NCI-H526 (cell line): ENCODE results near the gene MEP1B.
"Not testable (repeated sequence)": the region's sequence is repeated elsewhere in the genome, so short reads cannot be mapped to it uniquely, and the experiment has no call there.

Source experiments
- DNase-seq, 2 experiments: peaks; one replicate each; lab custom pipeline; 2025; lab: John Stamatoyannopoulos, UW

The MEP1B gene

GRCh38 chr18:32209685-32210445 is 20.0 kb downstream of the MEP1B start:
- DNase-seq = no peak

GRCh38 chr18:32213693-32214092 is 23.9 kb downstream of the MEP1B start:
- no peak for DNase-seq

- DNase-seq = no peak
Measured at GRCh38 chr18:32216390-32216789, 26.6 kb downstream of the MEP1B start.

GRCh38 chr18:32219431-32220018 is 29.7 kb downstream of the MEP1B start:
- DNase-seq = no peak

- DNase-seq = not testable (repeated sequence)
Measured at GRCh38 chr18:32233348-32233747, 43.5 kb downstream of the MEP1B start.

GRCh38 chr18:32237049-32237448 is 47.2 kb downstream of the MEP1B start:
- DNase-seq = no peak

- no peak for DNase-seq
Measured at GRCh38 chr18:32238635-32239268, 48.9 kb downstream of the MEP1B start.

GRCh38 chr18:32242395-32242794 is 52.6 kb downstream of the MEP1B start:
- DNase-seq = no peak

GRCh38 chr18:32243358-32243757 is 53.5 kb downstream of the MEP1B start:
- no peak for DNase-seq

- peak; percentile 43 to 61 for DNase-seq
Measured at GRCh38 chr18:32244881-32245280, 55.0 kb downstream of the MEP1B start.

- DNase-seq = no peak
Measured at GRCh38 chr18:32249147-32249929, 59.5 kb downstream of the MEP1B start.

- DNase-seq = no peak
Measured at GRCh38 chr18:32251466-32251865, 61.6 kb downstream of the MEP1B start.

- DNase-seq = no peak
Measured at GRCh38 chr18:32252141-32252860, 62.5 kb downstream of the MEP1B start.

- no peak for DNase-seq
Measured at GRCh38 chr18:32255570-32255969, 65.7 kb downstream of the MEP1B start.

GRCh38 chr18:32257084-32257785 is 67.4 kb downstream of the MEP1B start:
- DNase-seq = no peak

- no peak for DNase-seq
Measured at GRCh38 chr18:32258148-32258547, 68.3 kb downstream of the MEP1B start.

GRCh38 chr18:32258558-32259204 is 68.8 kb downstream of the MEP1B start:
- DNase-seq = no peak

GRCh38 chr18:32259553-32259952 is 69.7 kb downstream of the MEP1B start:
- DNase-seq = no peak

GRCh38 chr18:32261003-32261402 is 71.2 kb downstream of the MEP1B start:
- no peak for DNase-seq

- no peak for DNase-seq
Measured at GRCh38 chr18:32262092-32262491, 72.3 kb downstream of the MEP1B start.

GRCh38 chr18:32264401-32264800 is 74.6 kb downstream of the MEP1B start:
- DNase-seq = no peak
